Measurements from ENCODE around the gene CT45A10. TPM values are rescaled to one million over a fixed set of nuclear protein-coding genes. Genes with fewer than 3 reads are reported as not detected.
"Not testable (repeated sequence)": the region's sequence is repeated elsewhere in the genome, so short reads cannot be mapped to it uniquely, and the experiment has no call there.

The CT45A10 gene
- total and polyA plus RNA-seq, 2 donors = not detected

DNA sequence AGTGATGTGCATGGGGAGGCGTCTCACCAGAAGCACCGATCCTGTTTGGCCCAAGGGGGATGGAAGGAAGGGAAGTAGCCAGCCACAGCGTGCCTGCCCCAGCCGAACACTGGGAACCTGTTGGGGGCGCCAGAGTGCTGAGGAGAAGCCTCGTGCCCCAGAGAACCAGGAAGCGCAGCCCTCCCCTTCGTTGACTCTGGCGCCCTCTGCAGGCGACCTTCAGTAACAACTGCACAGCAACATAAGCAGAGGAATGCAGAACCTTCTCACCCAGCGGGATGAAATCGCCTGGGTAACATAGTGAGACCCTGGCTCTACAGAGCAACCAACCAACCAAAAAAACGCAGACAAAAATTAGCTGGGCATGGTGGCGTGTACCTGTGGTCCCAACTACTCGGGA, 4.3 kb downstream of the CT45A10 start:
- H3K27ac ChIP-seq (ENCODE audit: low read depth in 1 of 2, low read length in 1 of 2); H3K36me3 ChIP-seq (ENCODE audit: control insufficient read depth in 2 of 2, insufficient read depth in 2 of 2, low read length in 1 of 2); H3K4me3 ChIP-seq (ENCODE audit: low read length in 2 of 2); H3K27me3 ChIP-seq (ENCODE audit: control insufficient read depth in 2 of 2, insufficient read depth in 1 of 2, low read length in 1 of 2); H3K4me1 ChIP-seq (ENCODE audit: control insufficient read depth in 2 of 2, insufficient read depth in 2 of 2, low read length in 2 of 2); H3K9me3 ChIP-seq (ENCODE audit: control insufficient read depth in 2 of 2, insufficient read depth in 1 of 2, low read length in 1 of 2): not testable (repeated sequence)
- WGBS = 76% methylated on average over 13 of the region's 15 CpGs
- DNase-seq (ENCODE audit: low read depth in 6 of 9, low spot score in 9 of 9) = peak in 1 of 9 donors; percentile 6

DNA sequence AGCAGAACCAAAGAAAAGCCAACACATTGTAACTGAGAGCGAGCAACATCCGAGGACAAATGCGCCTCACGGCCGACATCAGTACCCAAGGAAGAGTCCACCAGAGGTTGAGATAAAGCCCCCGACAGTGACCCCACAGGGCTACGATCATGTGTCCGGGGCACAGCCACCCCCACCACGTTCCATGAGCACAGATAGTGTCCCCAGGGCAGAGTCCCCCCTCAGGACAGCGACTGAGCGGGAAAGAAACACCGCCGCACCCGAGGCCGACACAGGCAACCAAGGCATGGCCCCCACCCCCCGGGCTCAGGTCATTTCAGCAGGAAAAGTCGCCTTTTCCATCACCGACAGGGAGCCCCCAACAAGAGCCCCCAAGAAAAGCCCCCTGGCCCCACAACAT, 5.0 kb downstream of the CT45A10 start:
- WGBS = 96% methylated on average over 10 of the region's 18 CpGs
- H3K27me3 ChIP-seq (ENCODE audit: control insufficient read depth in 2 of 2, insufficient read depth in 1 of 2, low read length in 1 of 2); H3K36me3 ChIP-seq (ENCODE audit: control insufficient read depth in 2 of 2, insufficient read depth in 2 of 2, low read length in 1 of 2); H3K4me3 ChIP-seq (ENCODE audit: low read length in 2 of 2); H3K27ac ChIP-seq (ENCODE audit: low read depth in 1 of 2, low read length in 1 of 2); H3K4me1 ChIP-seq (ENCODE audit: control insufficient read depth in 2 of 2, insufficient read depth in 2 of 2, low read length in 2 of 2); H3K9me3 ChIP-seq (ENCODE audit: control insufficient read depth in 2 of 2, insufficient read depth in 1 of 2, low read length in 1 of 2); DNase-seq (ENCODE audit: low read depth in 6 of 9, low spot score in 9 of 9): not testable (repeated sequence)

GRCh38 chrX:135882741-135883140, 10.5 kb downstream of the CT45A10 start:
- 12% methylated on average over 4 of the region's 5 CpGs for WGBS
- not testable (repeated sequence) for H3K9me3 ChIP-seq (ENCODE audit: control insufficient read depth in 2 of 2, insufficient read depth in 1 of 2, low read length in 1 of 2); H3K4me3 ChIP-seq (ENCODE audit: low read length in 2 of 2); DNase-seq (ENCODE audit: low read depth in 6 of 9, low spot score in 9 of 9); H3K27me3 ChIP-seq (ENCODE audit: control insufficient read depth in 2 of 2, insufficient read depth in 1 of 2, low read length in 1 of 2); H3K27ac ChIP-seq (ENCODE audit: low read depth in 1 of 2, low read length in 1 of 2); H3K36me3 ChIP-seq (ENCODE audit: control insufficient read depth in 2 of 2, insufficient read depth in 2 of 2, low read length in 1 of 2); H3K4me1 ChIP-seq (ENCODE audit: control insufficient read depth in 2 of 2, insufficient read depth in 2 of 2, low read length in 2 of 2)

- not testable (repeated sequence) for DNase-seq (ENCODE audit: low read depth in 6 of 9, low spot score in 9 of 9); H3K4me1 ChIP-seq (ENCODE audit: control insufficient read depth in 2 of 2, insufficient read depth in 2 of 2, low read length in 2 of 2); H3K36me3 ChIP-seq (ENCODE audit: control insufficient read depth in 2 of 2, insufficient read depth in 2 of 2, low read length in 1 of 2); H3K27me3 ChIP-seq (ENCODE audit: control insufficient read depth in 2 of 2, insufficient read depth in 1 of 2, low read length in 1 of 2); H3K9me3 ChIP-seq (ENCODE audit: control insufficient read depth in 2 of 2, insufficient read depth in 1 of 2, low read length in 1 of 2); H3K27ac ChIP-seq (ENCODE audit: low read depth in 1 of 2, low read length in 1 of 2); H3K4me3 ChIP-seq (ENCODE audit: low read length in 2 of 2)
- WGBS = no CpG with 5 or more reads among the region's 17 CpGs
These were observed 21.5 kb downstream of the CT45A10 start, which contains the start of gene CT45A9 for GRCh38 chrX:135871712-135872111. TSS of gene CT45A9 (minus strand) at chrX:135871812. CDS start at chrX:135868061, 3,751 bp downstream.

GRCh38 chrX:135854438-135854837, 38.8 kb downstream of the CT45A10 start, which contains the start of gene CT45A8:
TSS of gene CT45A8 (minus strand) at chrX:135854538. CDS start at chrX:135850783, 3,755 bp downstream.
- H3K27me3 ChIP-seq (ENCODE audit: control insufficient read depth in 2 of 2, insufficient read depth in 1 of 2, low read length in 1 of 2); DNase-seq (ENCODE audit: low read depth in 6 of 9, low spot score in 9 of 9); H3K4me1 ChIP-seq (ENCODE audit: control insufficient read depth in 2 of 2, insufficient read depth in 2 of 2, low read length in 2 of 2); H3K4me3 ChIP-seq (ENCODE audit: low read length in 2 of 2); H3K36me3 ChIP-seq (ENCODE audit: control insufficient read depth in 2 of 2, insufficient read depth in 2 of 2, low read length in 1 of 2); H3K27ac ChIP-seq (ENCODE audit: low read depth in 1 of 2, low read length in 1 of 2); H3K9me3 ChIP-seq (ENCODE audit: control insufficient read depth in 2 of 2, insufficient read depth in 1 of 2, low read length in 1 of 2): not testable (repeated sequence)
- WGBS = no CpG with 5 or more reads among the region's 17 CpGs

DNA sequence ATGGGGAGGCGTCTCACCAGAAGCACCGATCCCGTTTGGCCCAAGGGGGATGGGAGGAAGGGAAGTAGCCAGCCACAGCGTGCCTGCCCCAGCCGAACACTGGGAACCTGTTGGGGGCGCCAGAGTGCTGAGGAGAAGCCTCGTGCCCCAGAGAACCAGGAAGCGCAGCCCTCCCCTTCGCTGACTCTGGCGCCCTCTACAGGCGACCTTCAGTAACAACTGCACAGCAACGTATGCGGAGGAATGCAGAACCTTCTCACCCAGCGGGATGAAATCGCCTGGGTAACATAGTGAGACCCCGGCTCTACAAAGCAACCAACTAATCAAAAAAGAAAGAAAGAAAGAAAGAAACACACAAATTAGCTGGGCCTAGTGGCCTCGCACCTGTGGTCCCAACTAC, 56.1 kb downstream of the CT45A10 start, which contains the start of gene CT45A7:
Gene CT45A7 (minus strand): TSS at position 101 of the 400 bp plus-strand sequence. CDS start 3,747 bp downstream, outside the sequence.
- not testable (repeated sequence) for H3K27ac ChIP-seq (ENCODE audit: low read depth in 1 of 2, low read length in 1 of 2); H3K4me1 ChIP-seq (ENCODE audit: control insufficient read depth in 2 of 2, insufficient read depth in 2 of 2, low read length in 2 of 2); H3K4me3 ChIP-seq (ENCODE audit: low read length in 2 of 2); DNase-seq (ENCODE audit: low read depth in 6 of 9, low spot score in 9 of 9); H3K27me3 ChIP-seq (ENCODE audit: control insufficient read depth in 2 of 2, insufficient read depth in 1 of 2, low read length in 1 of 2); H3K36me3 ChIP-seq (ENCODE audit: control insufficient read depth in 2 of 2, insufficient read depth in 2 of 2, low read length in 1 of 2); H3K9me3 ChIP-seq (ENCODE audit: control insufficient read depth in 2 of 2, insufficient read depth in 1 of 2, low read length in 1 of 2)
- no CpG with 5 or more reads among the region's 17 CpGs for WGBS

Other genes with a start within 250 kb of the CT45A10 start
- not detected for gene CT45A1, start 179.8 kb downstream of the CT45A10 start, total RNA-seq
- not detected for gene CT45A1, start 179.8 kb downstream of the CT45A10 start, polyA plus RNA-seq
- not detected for gene CT45A3, start 125.3 kb downstream of the CT45A10 start, total RNA-seq
- gene CT45A3, start 125.3 kb downstream of the CT45A10 start, polyA plus RNA-seq = 0.16 TPM
- not detected for gene CT45A5, start 107.9 kb downstream of the CT45A10 start, total RNA-seq
- 0.71 TPM for gene CT45A5, start 107.9 kb downstream of the CT45A10 start, polyA plus RNA-seq
- gene CT45A6, start 90.7 kb downstream of the CT45A10 start, total RNA-seq = not detected
- not detected for gene CT45A6, start 90.7 kb downstream of the CT45A10 start, polyA plus RNA-seq
- gene CT45A2, start 73.4 kb downstream of the CT45A10 start, total RNA-seq = not detected
- gene CT45A2, start 73.4 kb downstream of the CT45A10 start, polyA plus RNA-seq = not detected
- not detected for gene CT45A7, start 56.2 kb downstream of the CT45A10 start, total RNA-seq
- gene CT45A7, start 56.2 kb downstream of the CT45A10 start, polyA plus RNA-seq = not detected
- gene CT45A8, start 38.9 kb downstream of the CT45A10 start, total RNA-seq = not detected
- gene CT45A8, start 38.9 kb downstream of the CT45A10 start, polyA plus RNA-seq = not detected
- not detected for gene CT45A9, start 21.6 kb downstream of the CT45A10 start, total RNA-seq
- not detected for gene CT45A9, start 21.6 kb downstream of the CT45A10 start, polyA plus RNA-seq
- gene SAGE1, start 272 bp upstream of the CT45A10 start, total RNA-seq = not detected
- gene SAGE1, start 272 bp upstream of the CT45A10 start, polyA plus RNA-seq = 0.09 TPM
- gene MMGT1, start 80.5 kb upstream of the CT45A10 start, total RNA-seq = 8.7 TPM
- 8.1 TPM for gene MMGT1, start 80.5 kb upstream of the CT45A10 start, polyA plus RNA-seq
- gene SLC9A6, start 92.0 kb upstream of the CT45A10 start, total RNA-seq = 7.7 TPM
- gene SLC9A6, start 92.0 kb upstream of the CT45A10 start, polyA plus RNA-seq = 12.6 TPM